Neural progenitor cell (in vitro differentiated cells): Measurements from ENCODE around the gene AEBP2. TPM values are rescaled to one million over a fixed set of nuclear protein-coding genes. Genes with fewer than 3 reads are reported as not detected.

ENCODE experiments used
- DNase-seq: peaks from one replicate; pipeline ENCODE4 v3.0.0-alpha.2; 2016; ENCODE audit warnings: low spot score
- H2AFZ ChIP-seq: fragments of 200-600 bp; sonication (generic); replicated peaks from 2 replicates; pipeline ENCODE4 v1.6.1; 2016; ENCODE audit warnings: antibody characterized with exemption
- H3F3A ChIP-seq: fragments of 200-600 bp; sonication (generic); 2 replicates; pipeline ENCODE4 v1.6.1; 2016; ENCODE audit warnings: antibody characterized with exemption, low read depth
- H3K27ac ChIP-seq: fragments of 200-600 bp; sonication (generic); 2 replicates; pipeline ENCODE4 v1.5.1; 2016; ENCODE audit warnings: mild to moderate bottlenecking
- H3K27me3 ChIP-seq: fragments of 200-600 bp; sonication (generic); 2 replicates; pipeline ENCODE4 v1.6.1; 2016; ENCODE audit warnings: mild to moderate bottlenecking, moderate library complexity
- H3K36me3 ChIP-seq: fragments of 200-600 bp; sonication (generic); 2 replicates; pipeline ENCODE4 v1.5.1; 2016
- H3K4me1 ChIP-seq: fragments of 200-600 bp; sonication (generic); 2 replicates; pipeline ENCODE4 v1.6.1; 2016; ENCODE audit warnings: mixed run types
- H3K4me2 ChIP-seq: fragments of 200-600 bp; sonication (generic); 2 replicates; pipeline ENCODE4 v1.6.1; 2016
- H3K4me3 ChIP-seq: fragments of 200-600 bp; sonication (generic); 2 replicates; pipeline ENCODE4 v1.5.1; 2016
- H3K79me2 ChIP-seq: fragments of 200-600 bp; sonication (generic); 2 replicates; pipeline ENCODE4 v1.6.1; 2016; ENCODE audit warnings: low read depth
- H3K9ac ChIP-seq: fragments of 200-600 bp; sonication (generic); 2 replicates; pipeline ENCODE4 v1.6.1; 2016
- H3K9me3 ChIP-seq: fragments of 200-600 bp; sonication (generic); 2 replicates; pipeline ENCODE4 v1.5.1; 2016; ENCODE audit warnings: low read depth
- H4K20me1 ChIP-seq: fragments of 200-600 bp; sonication (generic); 2 replicates; pipeline ENCODE4 v1.6.1; 2016; ENCODE audit warnings: low read depth
- H3K27ac Mint-ChIP-seq: 3 replicates; pipeline ENCODE4 v1.8.0; 2021; ENCODE audit warnings: mixed read lengths
- H3K27me3 Mint-ChIP-seq: 2 replicates; pipeline ENCODE4 v1.8.0; 2022; ENCODE audit warnings: low read depth, mild to moderate bottlenecking, inconsistent platforms, moderate library complexity, mixed read lengths; ENCODE audit not compliant: insufficient read depth
- H3K36me3 Mint-ChIP-seq: 3 replicates; pipeline ENCODE4 v1.8.0; 2021; ENCODE audit warnings: mixed read lengths
- H3K4me1 Mint-ChIP-seq: 3 replicates; pipeline ENCODE4 v1.8.0; 2021; ENCODE audit warnings: mixed read lengths
- H3K4me3 Mint-ChIP-seq: 3 replicates; pipeline ENCODE4 v1.8.0; 2021; ENCODE audit warnings: mild to moderate bottlenecking, moderate library complexity, mixed read lengths
- H3K9me3 Mint-ChIP-seq: 3 replicates; pipeline ENCODE4 v1.8.0; 2020; ENCODE audit warnings: mixed read lengths
- EZH2 ChIP-seq: fragments of 200-600 bp; sonication (generic); IDR thresholded peaks from 2 replicates; pipeline ENCODE4 v1.6.1; 2017; ENCODE audit warnings: antibody characterized with exemption, mild to moderate bottlenecking, moderate library complexity
- EZH2phosphoT487 ChIP-seq: fragments of 200-600 bp; sonication (generic); IDR thresholded peaks from 2 replicates; pipeline ENCODE4 v1.6.1; 2017; ENCODE audit warnings: antibody characterized with exemption
- total RNA-seq: library from RNA; depleted of rRNA; stranded (reverse); fragments of >200 nt; gene quantifications from 2 replicates; pipeline ENCODE4 v1.2.3, GENCODE V29; 2015; ENCODE audit warnings: low replicate concordance
- TF ChIP-seq, protein P1 (sequence below): fragments of 200-600 bp; sonication (generic); IDR thresholded peaks from 2 replicates; pipeline ENCODE4 v1.5.1; 2017; ENCODE audit warnings: antibody characterized with exemption, mild to moderate bottlenecking

AEBP2 gene
- total RNA-seq, 1 donor from 2014 or later: 34.0 TPM

DNA sequence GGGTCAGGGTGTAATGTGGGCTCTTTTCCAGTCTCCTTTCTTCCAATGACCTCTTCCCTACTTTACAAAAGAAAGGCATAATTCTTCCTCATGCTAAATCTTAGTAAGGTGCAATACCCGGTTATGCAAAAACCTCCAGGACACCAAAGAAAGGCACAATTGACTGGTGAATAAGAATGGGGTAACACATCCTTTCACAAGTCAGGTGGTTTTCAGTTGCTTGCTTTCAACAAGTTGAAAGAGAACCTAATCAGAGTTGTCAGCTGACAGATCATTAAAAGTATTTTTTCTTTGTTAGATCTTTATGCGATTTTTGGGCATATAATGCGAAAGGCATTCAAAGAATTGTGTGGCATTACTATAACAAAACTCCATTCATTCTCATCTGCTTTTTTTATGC is 1.3 kb upstream of the AEBP2 start:
- TF ChIP-seq EZH2phosphoT487 (no peak), EZH2 (no peak)
- TF ChIP-seq, protein P1, sequence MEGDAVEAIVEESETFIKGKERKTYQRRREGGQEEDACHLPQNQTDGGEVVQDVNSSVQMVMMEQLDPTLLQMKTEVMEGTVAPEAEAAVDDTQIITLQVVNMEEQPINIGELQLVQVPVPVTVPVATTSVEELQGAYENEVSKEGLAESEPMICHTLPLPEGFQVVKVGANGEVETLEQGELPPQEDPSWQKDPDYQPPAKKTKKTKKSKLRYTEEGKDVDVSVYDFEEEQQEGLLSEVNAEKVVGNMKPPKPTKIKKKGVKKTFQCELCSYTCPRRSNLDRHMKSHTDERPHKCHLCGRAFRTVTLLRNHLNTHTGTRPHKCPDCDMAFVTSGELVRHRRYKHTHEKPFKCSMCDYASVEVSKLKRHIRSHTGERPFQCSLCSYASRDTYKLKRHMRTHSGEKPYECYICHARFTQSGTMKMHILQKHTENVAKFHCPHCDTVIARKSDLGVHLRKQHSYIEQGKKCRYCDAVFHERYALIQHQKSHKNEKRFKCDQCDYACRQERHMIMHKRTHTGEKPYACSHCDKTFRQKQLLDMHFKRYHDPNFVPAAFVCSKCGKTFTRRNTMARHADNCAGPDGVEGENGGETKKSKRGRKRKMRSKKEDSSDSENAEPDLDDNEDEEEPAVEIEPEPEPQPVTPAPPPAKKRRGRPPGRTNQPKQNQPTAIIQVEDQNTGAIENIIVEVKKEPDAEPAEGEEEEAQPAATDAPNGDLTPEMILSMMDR: no peak
- Histone ChIP-seq H4K20me1 (peaks cover 26% of the 10 kb centered on the region), H3K36me3 (peaks cover 5% of the 10 kb centered on the region), H3K27ac (no peak overlapping the region), H3K4me3 (no peak overlapping the region), H3K4me2 (no peak overlapping the region), H2AFZ (no peak overlapping the region), H3K9me3 (no peaks in the 10 kb centered on the region), H3K9ac (no peak overlapping the region), H3K4me1 (peaks cover 23% of the 10 kb centered on the region), H3F3A (peaks cover 35% of the 10 kb centered on the region), H3K27me3 (peaks cover 8% of the 10 kb centered on the region), H3K79me2 (peaks cover 34% of the 10 kb centered on the region)
- Mint-ChIP-seq H3K4me1 (peaks cover 18% of the 10 kb centered on the region), H3K27ac (no peak overlapping the region), H3K9me3 (no peaks in the 10 kb centered on the region), H3K27me3 (peaks cover 10% of the 10 kb centered on the region), H3K36me3 (peaks cover 14% of the 10 kb centered on the region), H3K4me3 (peak overlapping the region; percentile 100)
- peak; percentile 20 for DNase-seq

DNA sequence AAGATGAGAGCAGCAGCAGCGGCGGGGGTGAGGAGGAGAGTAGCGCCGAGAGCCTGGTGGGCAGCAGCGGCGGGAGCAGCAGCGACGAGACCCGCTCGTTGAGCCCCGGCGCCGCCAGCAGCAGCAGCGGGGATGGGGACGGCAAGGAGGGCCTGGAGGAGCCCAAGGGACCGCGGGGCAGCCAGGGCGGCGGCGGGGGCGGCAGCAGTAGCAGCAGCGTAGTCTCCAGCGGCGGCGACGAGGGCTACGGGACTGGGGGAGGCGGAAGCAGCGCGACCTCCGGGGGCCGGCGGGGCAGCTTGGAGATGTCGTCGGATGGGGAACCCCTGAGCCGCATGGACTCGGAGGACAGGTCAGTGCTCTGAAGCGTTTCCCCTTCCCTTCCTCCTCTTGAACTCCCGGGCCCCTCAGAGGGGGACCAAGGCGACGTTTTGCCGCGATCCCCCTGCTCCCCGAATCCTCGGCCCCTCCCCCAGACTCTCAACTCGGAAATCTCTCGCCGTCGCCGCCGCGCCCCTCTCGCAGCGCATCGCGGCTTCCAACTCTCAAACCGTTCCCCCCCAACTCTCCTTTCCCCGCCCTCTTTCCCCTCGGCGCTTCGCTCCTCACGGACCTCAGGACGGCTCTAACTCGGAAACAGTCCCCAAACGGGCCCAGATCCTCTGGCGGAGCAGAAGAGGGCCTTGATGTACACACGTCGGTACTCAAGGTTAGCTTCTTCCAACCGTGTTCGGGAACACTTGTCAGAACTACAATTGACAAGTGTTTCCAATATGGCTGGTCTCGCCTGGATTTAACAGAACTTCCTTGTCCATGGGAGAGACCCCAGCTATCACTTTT is 947 bp downstream of the AEBP2 start:
- Histone ChIP-seq H3K36me3 (peaks cover 6% of the 10 kb centered on the region), H3K27ac (peak overlapping the region; percentile 61), H4K20me1 (peaks cover 48% of the 10 kb centered on the region), H3F3A (peaks cover 41% of the 10 kb centered on the region), H3K27me3 (peaks cover 8% of the 10 kb centered on the region), H3K4me3 (peak overlapping the region; percentile 84), H3K4me1 (peaks cover 32% of the 10 kb centered on the region), H2AFZ (no peak overlapping the region), H3K4me2 (peak overlapping the region; percentile 91), H3K9me3 (no peaks in the 10 kb centered on the region), H3K9ac (peak overlapping the region; percentile 87), H3K79me2 (peaks cover 56% of the 10 kb centered on the region)
- peaks cover 25% of the 10 kb centered on the region for H3K36me3 Mint-ChIP-seq
- peaks cover 4% of the 10 kb centered on the region for H3K9me3 Mint-ChIP-seq
- peaks cover 8% of the 10 kb centered on the region for H3K27me3 Mint-ChIP-seq
- peak overlapping the region; percentile 95 for H3K27ac Mint-ChIP-seq
- peaks cover 20% of the 10 kb centered on the region for H3K4me1 Mint-ChIP-seq
- peak overlapping the region; percentile 100 for H3K4me3 Mint-ChIP-seq
- TF ChIP-seq EZH2 (no peak), EZH2phosphoT487 (peak; percentile 22)
- peak; percentile 81 for DNase-seq

DNA sequence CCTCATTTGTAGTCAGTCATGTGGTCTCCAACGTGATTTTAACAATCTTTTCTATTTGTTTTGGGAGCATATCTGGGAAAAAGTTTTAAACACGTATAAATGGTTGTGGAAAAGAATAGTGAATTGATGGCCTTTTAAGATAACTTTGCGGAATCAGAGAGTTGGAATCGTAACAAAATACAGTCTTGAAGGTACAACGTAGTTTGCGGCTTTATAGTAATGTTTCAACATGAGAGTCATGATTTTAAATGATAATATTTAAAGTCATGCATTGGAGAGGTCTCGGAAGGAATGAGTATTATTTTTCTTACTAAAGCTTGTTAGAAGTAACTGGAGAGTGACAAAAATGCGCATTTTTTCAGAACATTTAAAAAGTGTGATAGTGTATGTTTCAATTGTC is 1.6 kb downstream of the AEBP2 start:
- peak overlapping the region; percentile 87 for H3K9ac ChIP-seq
- Mint-ChIP-seq H3K27me3 (peaks cover 8% of the 10 kb centered on the region), H3K27ac (peak overlapping the region; percentile 95), H3K36me3 (peaks cover 29% of the 10 kb centered on the region), H3K4me3 (peak overlapping the region; percentile 100), H3K4me1 (peaks cover 20% of the 10 kb centered on the region), H3K9me3 (peaks cover 8% of the 10 kb centered on the region)
- H3K4me1 ChIP-seq: peaks cover 32% of the 10 kb centered on the region
- H4K20me1 ChIP-seq: peaks cover 55% of the 10 kb centered on the region
- no peak overlapping the region for H3K27ac ChIP-seq
- peak overlapping the region; percentile 84 for H3K4me3 ChIP-seq
- peaks cover 6% of the 10 kb centered on the region for H3K36me3 ChIP-seq
- TF ChIP-seq, protein P1: no peak
- TF ChIP-seq EZH2phosphoT487: no peak
- TF ChIP-seq EZH2: no peak
- peaks cover 63% of the 10 kb centered on the region for H3K79me2 ChIP-seq
- H3K9me3 ChIP-seq: no peaks in the 10 kb centered on the region
- peaks cover 8% of the 10 kb centered on the region for H3K27me3 ChIP-seq
- no peak overlapping the region for H2AFZ ChIP-seq
- DNase-seq: no peak
- peak overlapping the region; percentile 91 for H3K4me2 ChIP-seq
- peaks cover 41% of the 10 kb centered on the region for H3F3A ChIP-seq

DNA sequence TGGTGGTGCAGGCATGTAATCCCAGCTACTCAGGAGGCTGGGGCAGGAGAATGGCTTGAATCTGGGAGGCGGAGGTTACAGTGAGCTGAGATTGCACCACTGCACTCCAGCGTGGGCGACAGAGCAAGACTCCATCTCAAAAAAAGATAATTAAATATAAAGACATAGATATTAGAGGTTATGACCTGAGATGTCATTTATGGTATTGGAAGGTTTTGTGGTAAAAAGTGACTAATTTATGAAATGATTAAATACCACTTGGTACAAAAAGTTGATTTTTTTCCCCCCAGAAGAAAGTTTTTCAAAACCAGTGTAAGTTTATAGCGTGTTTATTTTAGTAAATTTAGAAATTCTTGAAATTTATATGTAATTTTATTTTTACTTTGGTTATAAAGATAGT is 4.3 kb downstream of the AEBP2 start:
- Histone ChIP-seq H4K20me1 (peaks cover 82% of the 10 kb centered on the region), H3F3A (peaks cover 25% of the 10 kb centered on the region), H3K36me3 (peaks cover 6% of the 10 kb centered on the region), H2AFZ (no peak overlapping the region), H3K9me3 (no peaks in the 10 kb centered on the region), H3K27me3 (peaks cover 5% of the 10 kb centered on the region), H3K27ac (no peak overlapping the region), H3K9ac (no peak overlapping the region), H3K79me2 (peaks cover 90% of the 10 kb centered on the region), H3K4me3 (no peak overlapping the region), H3K4me2 (peak overlapping the region; percentile 48), H3K4me1 (peaks cover 24% of the 10 kb centered on the region)
- Mint-ChIP-seq H3K4me3 (no peak overlapping the region), H3K27ac (no peak overlapping the region), H3K4me1 (peaks cover 20% of the 10 kb centered on the region), H3K9me3 (peaks cover 22% of the 10 kb centered on the region), H3K36me3 (peaks cover 45% of the 10 kb centered on the region), H3K27me3 (peaks cover 5% of the 10 kb centered on the region)
- TF ChIP-seq EZH2: no peak
- TF ChIP-seq, protein P1: no peak
- TF ChIP-seq EZH2phosphoT487: no peak
- no peak for DNase-seq
